Measurements from ENCODE around the gene GTF3A.

The GTF3A gene

GRCh38 chr13:27424246-27425157 lies at the start of gene GTF3A:
Gene GTF3A, plus strand, starts transcription at chr13:27424619.
- Histone ChIP-seq H3K4me3 (ENCODE audit: severe bottlenecking) (peak within 1 kb of the TSS; percentile 43), H3K36me3 (ENCODE audit: low read depth) (peaks cover 26% of the 10 kb centered on the region), H3K27ac (ENCODE audit: poor library complexity, severe bottlenecking) (peak within 1 kb of the TSS; percentile 82), H3K27me3 (ENCODE audit: insufficient read depth, poor library complexity, severe bottlenecking) (no peaks in the 10 kb centered on the region), H3K4me1 (ENCODE audit: insufficient read depth, poor library complexity, severe bottlenecking) (peaks cover 8% of the 10 kb centered on the region), H3K9me3 (ENCODE audit: severe bottlenecking) (no peaks in the 10 kb centered on the region)
- no peak for TF ChIP-seq CTCF (IDR thresholded peaks at IDR 0.05; ENCODE audit: poor library complexity, severe bottlenecking)
- DNase-seq (ENCODE audit: low spot score) (peak; percentile 60), ATAC-seq (ENCODE audit: low read depth) (peak; percentile 48)

DNA sequence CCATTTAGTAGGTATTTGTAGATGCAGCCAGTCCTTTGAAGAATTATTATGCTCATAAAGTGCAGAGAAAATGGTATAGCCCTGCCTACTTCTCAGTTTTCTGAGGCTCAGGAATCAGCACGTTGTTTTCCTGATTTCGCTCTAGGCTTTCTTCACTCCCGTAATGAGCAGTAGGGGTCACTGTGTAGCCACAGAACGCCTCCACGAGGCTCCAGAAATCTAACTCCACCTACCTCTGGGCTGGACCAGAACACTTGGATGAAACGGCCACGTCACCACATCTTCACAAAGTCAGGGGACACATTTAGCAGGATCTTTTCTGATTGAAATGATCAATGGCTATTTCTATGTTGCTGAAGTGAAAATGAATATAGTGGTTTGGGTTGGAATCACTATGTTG lies 49.8 kb upstream of the GTF3A start:
- H3K4me1 ChIP-seq (ENCODE audit: insufficient read depth, poor library complexity, severe bottlenecking), result no peaks in the 10 kb centered on the region
- no peaks in the 10 kb centered on the region for H3K9me3 ChIP-seq (ENCODE audit: severe bottlenecking)
- peak; percentile 63 for TF ChIP-seq CTCF (IDR thresholded peaks at IDR 0.05; ENCODE audit: poor library complexity, severe bottlenecking)
- peak; percentile 91 for ATAC-seq (ENCODE audit: low read depth)
- H3K27me3 ChIP-seq (ENCODE audit: insufficient read depth, poor library complexity, severe bottlenecking), result peaks cover 4% of the 10 kb centered on the region
- H3K4me3 ChIP-seq (ENCODE audit: severe bottlenecking), result no peak overlapping the region
- H3K36me3 ChIP-seq (ENCODE audit: low read depth), result no peaks in the 10 kb centered on the region
- no peak overlapping the region for H3K27ac ChIP-seq (ENCODE audit: poor library complexity, severe bottlenecking)
- DNase-seq (ENCODE audit: low spot score), result no peak

DNA sequence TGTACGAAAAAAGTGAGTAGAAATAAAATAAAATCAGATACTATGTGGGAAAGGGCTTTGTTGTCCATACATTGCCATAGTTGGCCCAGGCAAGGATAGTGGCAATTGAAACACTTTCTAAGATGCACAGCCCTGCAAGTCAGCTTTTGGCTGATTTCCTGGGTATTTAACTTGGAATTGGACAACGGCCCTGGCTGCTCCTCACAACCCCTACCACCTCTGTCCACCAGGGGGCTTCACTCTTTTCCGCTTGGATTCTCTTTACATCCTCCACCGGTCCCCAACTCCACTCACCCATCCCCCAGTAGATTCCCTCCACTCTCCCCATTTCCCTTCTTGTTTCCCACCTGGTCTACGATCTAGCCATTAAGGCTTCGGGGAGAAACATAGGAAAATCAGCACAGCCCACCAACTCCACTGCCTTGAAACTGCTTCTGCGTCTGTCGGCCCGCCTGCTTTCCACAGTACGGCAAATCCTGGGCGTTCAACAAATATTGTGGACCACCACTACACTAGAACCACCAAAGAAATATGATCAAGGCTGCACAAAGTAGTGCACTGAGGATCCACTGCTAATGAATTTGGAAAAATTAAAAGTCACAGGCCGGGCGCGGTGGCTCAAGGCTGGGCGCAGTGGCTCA lies 48.6 kb upstream of the GTF3A start:
- no peaks in the 10 kb centered on the region for H3K4me1 ChIP-seq (ENCODE audit: insufficient read depth, poor library complexity, severe bottlenecking)
- ATAC-seq (ENCODE audit: low read depth), result peak; percentile 42; the same call in 1 of the 3 replicates
- no peak for DNase-seq (ENCODE audit: low spot score)
- TF ChIP-seq CTCF (IDR thresholded peaks at IDR 0.05; ENCODE audit: poor library complexity, severe bottlenecking), result peak; percentile 70
- no peak overlapping the region for H3K27ac ChIP-seq (ENCODE audit: poor library complexity, severe bottlenecking)
- no peak overlapping the region for H3K4me3 ChIP-seq (ENCODE audit: severe bottlenecking)
- peaks cover 4% of the 10 kb centered on the region for H3K27me3 ChIP-seq (ENCODE audit: insufficient read depth, poor library complexity, severe bottlenecking)
- H3K36me3 ChIP-seq (ENCODE audit: low read depth), result no peaks in the 10 kb centered on the region
- no peaks in the 10 kb centered on the region for H3K9me3 ChIP-seq (ENCODE audit: severe bottlenecking)

GRCh38 chr13:27379126-27379525 lies 45.3 kb upstream of the GTF3A start:
- H3K4me3 ChIP-seq (ENCODE audit: severe bottlenecking), result no peak overlapping the region
- no peak for TF ChIP-seq CTCF (IDR thresholded peaks at IDR 0.05; ENCODE audit: poor library complexity, severe bottlenecking)
- H3K4me1 ChIP-seq (ENCODE audit: insufficient read depth, poor library complexity, severe bottlenecking), result no peaks in the 10 kb centered on the region
- no peaks in the 10 kb centered on the region for H3K27me3 ChIP-seq (ENCODE audit: insufficient read depth, poor library complexity, severe bottlenecking)
- no peak for DNase-seq (ENCODE audit: low spot score)
- ATAC-seq (ENCODE audit: low read depth), result no peak
- no peaks in the 10 kb centered on the region for H3K9me3 ChIP-seq (ENCODE audit: severe bottlenecking)
- H3K36me3 ChIP-seq (ENCODE audit: low read depth), result no peaks in the 10 kb centered on the region
- no peak overlapping the region for H3K27ac ChIP-seq (ENCODE audit: poor library complexity, severe bottlenecking)
